ENCODE results near the gene ADK. TPM values are rescaled to one million over a fixed set of nuclear protein-coding genes. Genes with fewer than 3 reads are reported as not detected.

ADK gene
- polyA plus RNA-seq, 1 donor (not counting 4 experiments of a cell fraction or from before 2014, with no cell fraction given): 139 TPM

DNA sequence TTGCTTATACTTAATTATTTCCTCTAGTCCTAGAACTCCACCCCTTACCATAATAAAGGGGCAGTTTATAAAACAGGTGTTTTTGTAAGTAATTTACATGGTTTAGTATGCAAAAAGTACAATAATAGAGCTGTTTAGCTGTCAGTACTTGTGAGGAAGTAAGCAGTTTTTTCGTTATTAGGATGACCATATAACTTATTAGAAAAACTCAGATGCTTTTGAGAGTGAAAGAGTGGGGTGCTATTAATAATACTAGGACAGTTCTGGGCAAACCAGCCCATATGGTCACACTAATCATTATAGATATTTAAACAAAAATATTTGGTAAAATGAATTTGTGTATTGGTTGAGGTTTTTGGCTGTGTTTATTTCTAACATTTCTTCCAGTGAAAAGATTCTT lies 473.5 kb downstream of the ADK start:
- FAIRE-seq (no peak), DNase-seq (ENCODE audit: low read depth, low spot score) (no peak)
- H3K9me1 ChIP-seq (ENCODE audit: control insufficient read depth, extremely low read depth, insufficient read depth, low read length): no peaks in the 10 kb centered on the region
- H2AFZ ChIP-seq (ENCODE audit: control insufficient read depth, low read length): no peak overlapping the region
- dilution Hi-C loops (cut with MboI; ENCODE audit: extremely low pct_ligation_motif_present, low sequenced_read_pairs): no loop called here
- H4K20me1 ChIP-seq (ENCODE audit: control insufficient read depth, extremely low read depth, insufficient read depth, low read length): no peaks in the 10 kb centered on the region
- no peaks in the 10 kb centered on the region for H3K79me2 ChIP-seq (ENCODE audit: control insufficient read depth, insufficient read depth, low read length)
- H3K27me3 ChIP-seq (ENCODE audit: control insufficient read depth, extremely low read depth, insufficient read depth, low read length): no peaks in the 10 kb centered on the region
- H3K27ac ChIP-seq (ENCODE audit: control insufficient read depth, insufficient read depth, low read length): no peak overlapping the region
- no peak overlapping the region for H3K9ac ChIP-seq (ENCODE audit: control insufficient read depth, extremely low read depth, insufficient read depth, low read length)
- no peaks in the 10 kb centered on the region for H3K4me1 ChIP-seq (ENCODE audit: control insufficient read depth, extremely low read depth, insufficient read depth, low read length)
- no peak for TF ChIP-seq EZH2 (IDR thresholded peaks at IDR 0.05; ENCODE audit: low read length)
- TF ChIP-seq, protein P1, sequence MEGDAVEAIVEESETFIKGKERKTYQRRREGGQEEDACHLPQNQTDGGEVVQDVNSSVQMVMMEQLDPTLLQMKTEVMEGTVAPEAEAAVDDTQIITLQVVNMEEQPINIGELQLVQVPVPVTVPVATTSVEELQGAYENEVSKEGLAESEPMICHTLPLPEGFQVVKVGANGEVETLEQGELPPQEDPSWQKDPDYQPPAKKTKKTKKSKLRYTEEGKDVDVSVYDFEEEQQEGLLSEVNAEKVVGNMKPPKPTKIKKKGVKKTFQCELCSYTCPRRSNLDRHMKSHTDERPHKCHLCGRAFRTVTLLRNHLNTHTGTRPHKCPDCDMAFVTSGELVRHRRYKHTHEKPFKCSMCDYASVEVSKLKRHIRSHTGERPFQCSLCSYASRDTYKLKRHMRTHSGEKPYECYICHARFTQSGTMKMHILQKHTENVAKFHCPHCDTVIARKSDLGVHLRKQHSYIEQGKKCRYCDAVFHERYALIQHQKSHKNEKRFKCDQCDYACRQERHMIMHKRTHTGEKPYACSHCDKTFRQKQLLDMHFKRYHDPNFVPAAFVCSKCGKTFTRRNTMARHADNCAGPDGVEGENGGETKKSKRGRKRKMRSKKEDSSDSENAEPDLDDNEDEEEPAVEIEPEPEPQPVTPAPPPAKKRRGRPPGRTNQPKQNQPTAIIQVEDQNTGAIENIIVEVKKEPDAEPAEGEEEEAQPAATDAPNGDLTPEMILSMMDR (optimal IDR thresholded peaks at IDR 0.05 in 1 of 3, IDR thresholded peaks at IDR 0.05 in 1 of 3, conservative IDR thresholded peaks at IDR 0.05 in 1 of 3; ENCODE audit: extremely low read depth in 1 of 3, insufficient read depth in 2 of 3, low read length in 3 of 3): no peak
- peaks cover 2 to 5% of the 10 kb centered on the region in 2 experiments for H3K36me3 ChIP-seq (ENCODE audit: control insufficient read depth in 2 of 2, extremely low read depth in 1 of 2, insufficient read depth in 2 of 2, low read length in 2 of 2)
- no peaks in the 10 kb centered on the region for H3K9me3 ChIP-seq (ENCODE audit: control insufficient read depth, low read depth, low read length)
- H3K4me2 ChIP-seq (ENCODE audit: control insufficient read depth, extremely low read depth, insufficient read depth, low read depth, low read length): no peak overlapping the region
- no peak overlapping the region for H3K4me3 ChIP-seq (ENCODE audit: control insufficient read depth in 2 of 3, extremely low read depth in 1 of 3, insufficient read depth in 2 of 3, low read depth in 1 of 3, low read length in 3 of 3)

DNA sequence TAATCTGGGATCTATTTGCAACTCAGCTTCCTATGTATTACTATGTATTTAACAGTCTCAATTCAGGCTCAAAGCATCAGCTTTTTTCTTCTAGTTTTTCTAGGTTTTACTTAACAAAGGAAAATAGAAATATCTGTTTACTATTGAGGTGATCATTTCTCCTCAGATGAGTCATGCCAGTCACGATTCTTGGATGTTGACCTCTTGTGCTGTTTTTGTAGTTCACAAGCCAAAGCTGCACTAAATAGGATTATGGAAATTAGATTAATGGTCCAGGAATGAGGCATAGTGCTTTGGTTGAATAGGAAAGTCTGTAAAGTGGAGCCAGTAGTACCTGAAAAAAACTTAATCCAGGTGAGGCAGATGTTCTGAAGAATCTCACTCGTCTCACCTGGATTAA lies 477.1 kb downstream of the ADK start:
- H3K27me3 ChIP-seq (ENCODE audit: control insufficient read depth, extremely low read depth, insufficient read depth, low read length): no peaks in the 10 kb centered on the region
- no peaks in the 10 kb centered on the region for H3K9me1 ChIP-seq (ENCODE audit: control insufficient read depth, extremely low read depth, insufficient read depth, low read length)
- no peak overlapping the region for H2AFZ ChIP-seq (ENCODE audit: control insufficient read depth, low read length)
- no peak overlapping the region for H3K4me2 ChIP-seq (ENCODE audit: control insufficient read depth, extremely low read depth, insufficient read depth, low read depth, low read length)
- H3K4me3 ChIP-seq (ENCODE audit: control insufficient read depth in 2 of 3, extremely low read depth in 1 of 3, insufficient read depth in 2 of 3, low read depth in 1 of 3, low read length in 3 of 3): no peak overlapping the region
- H4K20me1 ChIP-seq (ENCODE audit: control insufficient read depth, extremely low read depth, insufficient read depth, low read length): no peaks in the 10 kb centered on the region
- dilution Hi-C loops (cut with MboI; ENCODE audit: extremely low pct_ligation_motif_present, low sequenced_read_pairs): no loop called here
- no peaks in the 10 kb centered on the region for H3K4me1 ChIP-seq (ENCODE audit: control insufficient read depth, extremely low read depth, insufficient read depth, low read length)
- peaks cover 0 to 2% of the 10 kb centered on the region in 2 experiments for H3K36me3 ChIP-seq (ENCODE audit: control insufficient read depth in 2 of 2, extremely low read depth in 1 of 2, insufficient read depth in 2 of 2, low read length in 2 of 2)
- FAIRE-seq (no peak), DNase-seq (ENCODE audit: low read depth, low spot score) (no peak)
- H3K27ac ChIP-seq (ENCODE audit: control insufficient read depth, insufficient read depth, low read length): no peak overlapping the region
- no peaks in the 10 kb centered on the region for H3K79me2 ChIP-seq (ENCODE audit: control insufficient read depth, insufficient read depth, low read length)
- H3K9me3 ChIP-seq (ENCODE audit: control insufficient read depth, low read depth, low read length): no peaks in the 10 kb centered on the region
- no peak overlapping the region for H3K9ac ChIP-seq (ENCODE audit: control insufficient read depth, extremely low read depth, insufficient read depth, low read length)
- TF ChIP-seq EZH2 (IDR thresholded peaks at IDR 0.05; ENCODE audit: low read length): no peak
- TF ChIP-seq, protein P1 (optimal IDR thresholded peaks at IDR 0.05 in 1 of 3, IDR thresholded peaks at IDR 0.05 in 1 of 3, conservative IDR thresholded peaks at IDR 0.05 in 1 of 3; ENCODE audit: extremely low read depth in 1 of 3, insufficient read depth in 2 of 3, low read length in 3 of 3): no peak
